SK-N-SH treated with all-trans-retinoic acid at 6 μM for 48 hours (cell line): ENCODE results near the gene EDAR.

ENCODE experiments used
- ATAC-seq: fragments of 200-7000 bp; cut with Tn5 transposase; 3 replicates; pipeline ENCODE4 v1.9.1; 2020; ENCODE audit warnings: mild to moderate bottlenecking, moderate library complexity
- ARNTL ChIP-seq: fragments of 450-650 bp; formaldehyde crosslinking; IDR thresholded peaks from 2 replicates; pipeline ENCODE4 v1.5.0; 2020; ENCODE audit warnings: low read depth, mild to moderate bottlenecking, moderate library complexity, borderline replicate concordance
- BACH2 ChIP-seq: fragments of 250-450 bp; sonication (Bioruptor Pico); IDR thresholded peaks from 2 replicates; pipeline ENCODE4 v1.9.0; 2021; ENCODE audit warnings: mild to moderate bottlenecking, borderline replicate concordance
- CREB5 ChIP-seq: fragments of 250-450 bp; sonication (Bioruptor Pico); IDR thresholded peaks from 2 replicates; pipeline ENCODE4 v1.5.1; 2020; ENCODE audit warnings: low read depth, mild to moderate bottlenecking, moderate library complexity
- CSDC2 ChIP-seq: fragments of 250-450 bp; sonication (Bioruptor Pico); IDR thresholded peaks from 2 replicates; pipeline ENCODE4 v1.5.0; 2020; ENCODE audit warnings: mild to moderate bottlenecking, moderate library complexity
- CSRNP3 ChIP-seq: fragments of 250-450 bp; sonication (Bioruptor Pico); IDR thresholded peaks from 2 replicates; pipeline ENCODE4 v1.5.1; 2021; ENCODE audit warnings: mild to moderate bottlenecking, moderate library complexity
- GLIS3 ChIP-seq: fragments of 250-450 bp; sonication (Bioruptor Pico); IDR thresholded peaks from 2 replicates; pipeline ENCODE4 v1.5.0; 2020; ENCODE audit warnings: mild to moderate bottlenecking, moderate library complexity
- OSR1 ChIP-seq: fragments of 250-450 bp; sonication (Bioruptor Pico); IDR thresholded peaks from 2 replicates; pipeline ENCODE4 v1.8.0; 2022; ENCODE audit warnings: moderate library complexity, mild to moderate bottlenecking, inconsistent platforms
- PATZ1 ChIP-seq: fragments of 250-450 bp; sonication (Bioruptor Pico); IDR thresholded peaks from 2 replicates; pipeline ENCODE4 v1.8.0; 2020; ENCODE audit warnings: mild to moderate bottlenecking, moderate library complexity, borderline replicate concordance
- PPARA ChIP-seq: fragments of 250-450 bp; sonication (Bioruptor Pico); IDR thresholded peaks from 2 replicates; pipeline ENCODE4 v1.5.0; 2020; ENCODE audit warnings: mild to moderate bottlenecking, borderline replicate concordance
- RARB ChIP-seq: fragments of 250-450 bp; sonication (Bioruptor Pico); IDR thresholded peaks from 2 replicates; pipeline ENCODE4 v1.8.0; 2021; ENCODE audit warnings: mild to moderate bottlenecking, moderate library complexity
- SNAI2 ChIP-seq: fragments of 250-450 bp; sonication (Bioruptor Pico); IDR thresholded peaks from 2 replicates; pipeline ENCODE4 v1.5.0; 2020; ENCODE audit warnings: mild to moderate bottlenecking, moderate library complexity
- TCF4 ChIP-seq: fragments of 250-450 bp; sonication (Bioruptor Pico); IDR thresholded peaks from 2 replicates; pipeline ENCODE4 v1.8.0; 2021; ENCODE audit warnings: mild to moderate bottlenecking, moderate library complexity, borderline replicate concordance
- TOX ChIP-seq: fragments of 250-450 bp; sonication (Bioruptor Pico); IDR thresholded peaks from 2 replicates; pipeline ENCODE4 v1.8.0; 2021; ENCODE audit warnings: mild to moderate bottlenecking, moderate library complexity, borderline replicate concordance
- TSHZ2 ChIP-seq: fragments of 250-450 bp; sonication (Bioruptor Pico); IDR thresholded peaks from 2 replicates; pipeline ENCODE4 v1.5.0; 2020; ENCODE audit warnings: mild to moderate bottlenecking, moderate library complexity
- ZC3H10 ChIP-seq: fragments of 250-450 bp; sonication (Bioruptor Pico); IDR thresholded peaks from 2 replicates; pipeline ENCODE4 v1.5.1; 2021; ENCODE audit warnings: mild to moderate bottlenecking, moderate library complexity
- ZFP3 ChIP-seq: fragments of 250-450 bp; sonication (Bioruptor Pico); IDR thresholded peaks from 2 replicates; pipeline ENCODE4 v1.5.0; 2020; ENCODE audit warnings: mild to moderate bottlenecking, moderate library complexity
- ZNF565 ChIP-seq: fragments of 450-650 bp; formaldehyde crosslinking; conservative IDR thresholded peaks from 2 replicates; pipeline ENCODE4 v1.5.0; 2020; ENCODE audit warnings: low read depth, mild to moderate bottlenecking, moderate library complexity
- ZNF8 ChIP-seq: fragments of 450-650 bp; formaldehyde crosslinking; IDR thresholded peaks from 2 replicates; pipeline ENCODE4 v1.5.0; 2020; ENCODE audit warnings: mild to moderate bottlenecking, moderate library complexity

EDAR gene

GRCh38 chr2:109005686-109006204 lies 16.7 kb upstream of the EDAR start:
- no peak for TF ChIP-seq PATZ1 (CRISPR knock-in tag)
- TF ChIP-seq CSDC2 (CRISPR knock-in tag), result no peak
- TF ChIP-seq BACH2 (CRISPR knock-in tag), result no peak
- no peak for TF ChIP-seq ZNF565 (CRISPR knock-in tag)
- no peak for TF ChIP-seq TCF4 (CRISPR knock-in tag)
- no peak for TF ChIP-seq ZNF8 (CRISPR knock-in tag)
- no peak for TF ChIP-seq ZC3H10 (CRISPR knock-in tag)
- TF ChIP-seq CREB5, result no peak
- TF ChIP-seq ZFP3, result no peak
- ATAC-seq, result no peak

GRCh38 chr2:109001201-109001600 lies 12.2 kb upstream of the EDAR start:
- no peak for TF ChIP-seq OSR1 (CRISPR knock-in tag)
- TF ChIP-seq ZNF8 (CRISPR knock-in tag), result no peak
- ATAC-seq, result no peak

- TF ChIP-seq PPARA (CRISPR knock-in tag) (no peak), GLIS3 (no peak), BACH2 (CRISPR knock-in tag) (no peak), CSRNP3 (CRISPR knock-in tag) (no peak), TCF4 (CRISPR knock-in tag) (no peak), PATZ1 (CRISPR knock-in tag) (no peak), TSHZ2 (CRISPR knock-in tag) (no peak), SNAI2 (CRISPR knock-in tag) (no peak), CREB5 (no peak), RARB (CRISPR knock-in tag) (no peak), ARNTL (CRISPR knock-in tag) (no peak), TOX (CRISPR knock-in tag) (no peak)
- TF ChIP-seq, all 23 proteins: peak for 0
- ATAC-seq, result no peak
Measured at GRCh38 chr2:109000738-109001137, 11.7 kb upstream of the EDAR start.
